ENCODE measurements around the gene RASGRP3.
A peak's percentile ranks its signal among the peaks of the same experiment; 100 is the strongest.
"Not testable (repeated sequence)": the region's sequence is repeated elsewhere in the genome, so short reads cannot be mapped to it uniquely, and the experiment has no call there.

The RASGRP3 gene

GRCh38 chr2:33457556-33458247, 18.7 kb upstream of the RASGRP3 start:
- DNase-seq, result no peak

DNA sequence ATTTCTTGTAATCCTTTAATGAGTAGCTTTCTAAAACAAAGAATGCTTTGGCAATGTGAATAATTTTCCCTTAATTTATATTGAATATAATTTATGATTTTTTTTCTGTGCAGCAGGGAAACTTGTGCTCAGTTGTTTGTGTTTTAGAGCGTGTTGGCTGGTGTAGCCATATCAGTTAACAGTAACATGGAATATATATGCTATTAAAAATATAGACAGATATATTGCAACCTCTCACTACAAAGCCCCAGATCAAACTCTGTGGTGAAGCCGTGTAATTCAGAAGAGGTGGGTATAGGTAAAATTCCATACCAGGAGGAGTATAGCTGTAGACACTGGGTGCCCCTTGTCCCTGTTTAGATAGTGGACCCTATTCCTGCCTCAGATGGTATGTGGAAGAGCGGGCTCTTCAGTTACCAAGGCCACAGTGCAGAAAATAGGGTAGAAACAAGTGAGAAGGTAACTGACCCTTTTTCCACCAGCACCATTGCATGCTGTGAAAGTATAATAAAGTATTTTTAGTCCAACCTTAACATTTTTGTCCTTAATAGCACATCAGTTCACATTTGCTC, 18.1 kb upstream of the RASGRP3 start:
- DNase-seq, result no peak

DNA sequence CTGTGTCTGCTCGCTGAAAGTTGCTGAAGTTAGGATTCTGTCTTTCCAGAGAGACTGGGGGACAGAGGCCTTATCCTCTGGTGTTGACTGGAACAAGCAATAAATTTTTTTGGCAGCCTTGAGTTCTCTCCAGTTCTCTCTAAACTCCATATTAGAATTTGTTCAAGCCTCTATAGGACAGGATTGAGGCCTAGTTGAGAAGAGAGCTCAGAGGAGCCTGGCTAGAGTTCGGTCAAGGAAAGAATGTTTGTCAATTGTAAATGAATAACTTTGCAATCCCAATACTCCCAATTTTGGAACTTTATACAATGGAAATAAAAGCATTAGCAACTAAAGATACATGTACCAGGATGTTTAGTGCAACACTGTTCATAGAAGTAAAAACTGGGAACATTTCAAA, 16.7 kb upstream of the RASGRP3 start:
- DNase-seq, result no peak

DNA sequence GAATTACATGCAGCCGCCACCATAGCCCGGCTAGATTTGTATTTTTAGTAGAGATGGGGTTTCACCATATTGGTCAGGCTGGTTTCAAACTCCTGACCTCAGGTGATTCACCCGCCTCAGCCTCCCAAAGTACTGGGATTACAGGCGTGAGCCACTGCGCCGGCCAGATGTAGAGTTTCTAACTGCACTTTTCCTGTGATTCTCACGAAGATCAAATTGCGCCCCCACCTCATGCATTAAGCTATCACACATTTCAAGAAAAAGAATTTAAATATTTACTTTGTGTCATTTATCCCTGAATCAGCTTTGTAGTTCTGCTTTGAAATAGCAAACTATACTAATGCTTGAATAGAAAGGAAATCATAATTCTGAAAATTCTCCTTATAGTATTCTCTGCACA, 13.9 kb upstream of the RASGRP3 start:
- not testable (repeated sequence) for DNase-seq

- no peak for DNase-seq
Observed at GRCh38 chr2:33467413-33467812, 9.0 kb upstream of the RASGRP3 start.

DNA sequence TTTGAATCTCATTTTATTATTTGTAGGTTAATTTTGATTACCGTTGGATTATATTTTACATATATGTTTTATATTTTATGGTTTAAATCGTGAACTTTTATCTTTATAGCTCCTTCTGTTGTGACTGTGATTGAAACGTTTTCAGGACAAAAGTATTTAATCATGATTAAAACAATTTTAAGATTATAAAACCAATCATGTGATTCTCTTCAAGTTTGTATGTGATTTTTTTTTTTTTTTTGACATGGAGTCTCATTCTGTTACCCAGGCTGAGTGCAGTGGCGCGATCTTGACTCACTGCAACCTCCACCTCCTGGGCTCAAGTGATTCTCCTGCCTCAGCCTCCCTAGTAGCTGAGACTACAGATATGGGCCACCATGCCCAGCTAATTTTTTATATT, 7.2 kb upstream of the RASGRP3 start:
- no peak for DNase-seq

GRCh38 chr2:33475224-33476130, 972 bp upstream of the RASGRP3 start:
- peak; percentile 79 for DNase-seq

- DNase-seq, result no peak
Observed at GRCh38 chr2:33476793-33477190, 343 bp downstream of the RASGRP3 start.

- DNase-seq, result no peak
Observed at GRCh38 chr2:33477473-33478468, 1.3 kb downstream of the RASGRP3 start.

- no peak for DNase-seq
Observed at GRCh38 chr2:33478968-33479731, 2.7 kb downstream of the RASGRP3 start.

DNA sequence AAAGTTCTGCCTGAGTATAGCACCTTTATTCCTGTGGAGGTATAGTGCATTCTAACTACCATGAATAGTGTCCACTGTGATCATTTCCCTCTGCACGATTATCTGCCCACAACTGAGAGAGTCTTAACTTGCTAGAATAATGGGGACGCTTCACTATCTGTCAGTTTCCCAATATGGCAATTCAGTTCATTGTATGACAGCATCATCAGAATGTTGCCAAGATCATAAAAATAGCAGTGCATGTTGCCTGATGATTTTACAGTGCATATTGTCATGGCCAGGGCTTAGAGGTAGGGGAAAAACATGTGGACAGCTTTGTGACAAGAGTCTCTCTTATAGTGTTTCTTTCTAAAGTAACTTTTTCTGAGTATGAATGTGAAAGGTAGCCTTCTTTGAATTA, 6.1 kb downstream of the RASGRP3 start:
- DNase-seq, result no peak

GRCh38 chr2:33484042-33484621, 7.7 kb downstream of the RASGRP3 start:
- DNase-seq, result no peak

DNA sequence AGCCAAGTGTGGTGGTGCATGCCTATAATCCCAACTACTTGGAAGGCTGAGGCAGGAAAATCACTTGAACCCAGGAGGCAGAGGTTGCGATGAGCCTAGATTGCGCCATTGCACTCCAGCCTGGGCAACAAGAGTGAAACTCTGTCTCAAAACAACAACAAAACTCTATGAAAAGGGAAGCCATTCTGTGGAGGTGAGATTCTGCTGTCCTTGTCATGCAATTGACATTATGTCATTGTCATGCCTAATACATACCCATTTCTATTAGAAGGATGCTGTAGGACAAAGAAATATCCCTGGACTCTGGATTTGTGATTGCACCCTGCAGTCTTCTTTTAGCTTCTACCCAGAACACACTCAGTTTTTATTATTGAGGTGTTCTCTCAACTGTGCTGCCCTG, 8.6 kb downstream of the RASGRP3 start:
- DNase-seq, result no peak

- DNase-seq, result no peak
Observed at GRCh38 chr2:33486544-33486943, 10.1 kb downstream of the RASGRP3 start.

GRCh38 chr2:33488178-33488690, 11.8 kb downstream of the RASGRP3 start:
- DNase-seq, result no peak

DNA sequence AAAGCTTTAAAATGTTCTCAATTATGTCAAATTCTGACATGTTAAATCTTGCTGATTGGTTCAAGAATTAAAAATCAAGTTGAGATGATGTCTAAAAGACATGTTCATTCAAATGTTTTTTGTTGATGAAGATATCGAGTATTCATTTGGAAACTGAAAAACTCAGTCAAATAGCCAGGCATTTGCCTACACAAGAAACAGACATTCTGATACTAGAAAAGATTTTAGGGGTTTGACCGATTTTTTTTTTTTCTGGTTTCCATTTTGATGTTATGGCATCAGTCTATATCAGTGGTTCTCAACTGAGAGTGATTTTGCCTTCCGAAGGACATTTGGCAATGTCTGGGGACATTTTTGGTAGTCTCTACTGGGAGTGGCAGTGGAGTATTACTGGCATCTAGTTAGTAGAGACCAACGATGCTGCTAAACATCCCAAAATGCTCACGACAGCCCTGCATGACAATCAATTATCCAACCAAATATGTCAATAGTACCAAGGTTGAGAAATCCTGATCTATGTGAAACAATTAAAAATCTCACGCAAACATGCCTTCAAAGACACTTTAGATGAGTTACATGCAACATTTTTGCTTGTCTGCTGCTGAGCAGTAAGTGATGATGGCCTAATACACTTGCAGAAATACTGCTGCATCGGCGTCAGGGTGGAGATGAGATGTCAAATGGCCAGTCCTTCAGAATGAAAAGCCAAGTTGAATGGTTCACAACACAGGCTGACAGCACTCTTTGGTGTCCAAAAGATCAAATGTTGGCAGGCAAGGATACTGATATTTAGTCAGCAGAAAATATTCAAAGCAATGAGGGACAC, 12.5 kb downstream of the RASGRP3 start:
- DNase-seq, result no peak

DNA sequence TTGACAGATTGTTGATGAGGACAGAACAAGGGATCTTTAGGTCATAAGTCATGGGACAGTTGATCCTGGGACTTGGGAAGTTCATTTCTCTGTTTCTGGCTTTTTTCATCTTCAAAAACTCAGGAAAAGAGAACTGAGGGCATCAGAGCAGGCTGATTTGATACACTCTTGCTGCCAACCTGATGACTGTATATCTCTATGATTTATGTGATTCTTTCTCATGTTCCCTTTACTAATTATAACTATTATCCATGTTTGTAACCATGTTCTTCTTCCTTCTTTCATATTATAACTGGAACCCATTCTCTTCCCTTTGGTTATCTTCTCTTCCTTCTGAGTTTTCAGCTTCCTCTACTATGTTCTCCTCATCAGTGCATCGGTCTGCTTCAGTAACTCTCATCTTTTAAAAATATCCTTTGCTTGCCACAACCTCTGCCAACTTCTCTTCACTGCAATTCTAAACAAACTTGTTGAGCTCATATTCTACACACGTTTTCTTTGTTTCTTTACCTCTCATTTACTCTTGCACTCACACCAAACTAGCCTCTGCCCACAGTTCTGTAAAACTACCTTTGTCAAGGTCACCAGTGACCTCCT, 13.5 kb downstream of the RASGRP3 start:
- DNase-seq, result no peak

DNA sequence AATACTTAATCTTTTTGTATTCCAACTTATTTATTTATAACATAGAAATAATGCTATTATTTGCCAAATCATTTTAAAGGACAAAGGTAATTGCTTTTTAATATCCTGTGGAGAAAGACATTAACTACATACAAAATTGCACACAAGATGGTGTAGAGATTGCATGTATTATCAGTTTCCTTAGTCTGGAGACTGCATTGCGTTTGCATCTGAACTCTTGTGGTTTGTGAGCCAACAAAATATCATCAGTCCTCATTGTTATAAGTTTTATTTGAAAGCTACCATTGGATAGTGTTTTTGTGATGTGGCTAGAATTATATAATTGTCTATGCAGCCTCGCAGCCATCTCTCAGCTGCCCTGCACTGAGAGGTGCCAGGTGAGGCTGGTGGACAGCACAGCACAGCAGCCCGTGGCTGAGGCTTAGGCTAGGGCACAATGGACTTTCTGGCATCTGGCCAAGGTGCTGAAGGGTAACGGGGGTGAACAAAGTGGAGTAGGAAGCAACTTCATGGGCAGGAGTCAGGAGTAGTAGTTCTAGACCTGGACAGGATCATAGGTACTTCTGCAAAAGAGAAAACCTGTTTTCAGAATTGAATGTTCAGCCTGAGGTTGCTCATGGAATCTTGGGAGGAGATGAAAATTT, 15.1 kb downstream of the RASGRP3 start:
- no peak for DNase-seq

DNA sequence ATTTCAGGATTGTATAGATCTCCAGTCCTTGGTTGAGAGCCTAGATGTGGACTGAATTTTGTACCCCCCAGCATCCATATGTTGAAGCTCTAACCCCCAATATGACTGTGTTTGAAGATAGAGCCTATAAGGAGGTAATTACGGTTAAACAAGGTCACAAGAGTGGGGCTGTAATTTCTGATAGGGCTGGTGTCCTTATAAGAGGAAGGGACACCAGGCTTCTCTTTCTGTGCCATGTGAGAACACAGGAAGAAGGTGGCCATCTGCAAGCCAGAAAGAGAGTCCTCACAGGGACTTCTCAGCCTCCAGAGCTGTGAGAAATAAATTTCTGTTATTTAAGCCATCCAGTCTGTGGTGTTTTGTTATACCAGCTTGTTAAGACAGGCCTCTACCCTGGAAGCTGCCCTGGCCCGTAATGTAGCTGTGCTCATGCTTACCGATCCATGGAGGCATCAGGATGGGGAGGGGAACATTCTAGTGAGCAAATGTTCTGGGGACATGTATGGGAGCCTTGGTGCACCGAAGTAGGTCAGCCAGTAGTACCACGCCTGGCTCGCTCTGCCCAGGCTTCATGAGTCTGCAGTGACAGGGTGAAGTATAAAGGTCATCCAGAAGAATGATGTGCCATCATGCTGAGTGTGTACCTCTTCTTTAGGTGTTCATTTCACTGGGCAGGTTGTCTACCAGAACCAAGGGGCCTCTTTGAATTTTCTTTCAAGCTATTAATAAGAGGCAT, 16.1 kb downstream of the RASGRP3 start:
- DNase-seq, result no peak
